NCI-H1694 (cell line): ENCODE results near the gene SYNPO2.
A peak's percentile ranks its signal among the peaks of the same experiment; 100 is the strongest.
"Not testable (repeated sequence)": the region's sequence is repeated elsewhere in the genome, so short reads cannot be mapped to it uniquely, and the experiment has no call there.

Experiments used
- DNase-seq: peaks from one replicate; lab custom pipeline; 2025; lab: John Stamatoyannopoulos, UW

Gene SYNPO2

GRCh38 chr4:118888666-118889311 lies at the start of gene SYNPO2:
SYNPO2 (plus strand) TSS chr4:118888854; CDS start chr4:118889037, 183 bp downstream.
- no peak for DNase-seq

- no peak for DNase-seq
Measured at GRCh38 chr4:118839221-118839927, 49.3 kb upstream of the SYNPO2 start.

GRCh38 chr4:118842055-118842454 lies 46.6 kb upstream of the SYNPO2 start:
- DNase-seq, result no peak

GRCh38 chr4:118843237-118843636 lies 45.4 kb upstream of the SYNPO2 start:
- DNase-seq, result no peak

GRCh38 chr4:118845552-118846050 lies 43.1 kb upstream of the SYNPO2 start:
- peak; percentile 63 for DNase-seq

- DNase-seq, result no peak
Measured at GRCh38 chr4:118846979-118847378, 41.7 kb upstream of the SYNPO2 start.

GRCh38 chr4:118848242-118848641 lies 40.4 kb upstream of the SYNPO2 start:
- DNase-seq, result no peak

GRCh38 chr4:118848901-118849300 lies 39.8 kb upstream of the SYNPO2 start:
- DNase-seq, result no peak

GRCh38 chr4:118849867-118850487 lies 38.7 kb upstream of the SYNPO2 start:
- DNase-seq, result no peak

GRCh38 chr4:118850488-118851173 lies 38.0 kb upstream of the SYNPO2 start:
- no peak for DNase-seq

GRCh38 chr4:118857760-118858159 lies 30.9 kb upstream of the SYNPO2 start:
- DNase-seq, result no peak

GRCh38 chr4:118858779-118859178 lies 29.9 kb upstream of the SYNPO2 start:
- no peak for DNase-seq

- peak; percentile 57 for DNase-seq
Measured at GRCh38 chr4:118865091-118865708, 23.5 kb upstream of the SYNPO2 start.

GRCh38 chr4:118866442-118866841 lies 22.2 kb upstream of the SYNPO2 start:
- DNase-seq, result no peak

- DNase-seq, result no peak
Measured at GRCh38 chr4:118867311-118868067, 21.2 kb upstream of the SYNPO2 start.

- DNase-seq, result no peak
Measured at GRCh38 chr4:118869808-118870342, 18.8 kb upstream of the SYNPO2 start.

- DNase-seq, result no peak
Measured at GRCh38 chr4:118872181-118872580, 16.5 kb upstream of the SYNPO2 start.

GRCh38 chr4:118877797-118878196 lies 10.9 kb upstream of the SYNPO2 start:
- DNase-seq, result no peak

- not testable (repeated sequence) for DNase-seq
Measured at GRCh38 chr4:118878507-118878906, 10.1 kb upstream of the SYNPO2 start.

GRCh38 chr4:118879409-118879808 lies 9.2 kb upstream of the SYNPO2 start:
- DNase-seq, result no peak
